ENCODE measurements around the gene LOXL3.

GRCh38 chr2:74505448-74506246 is 48.1 kb downstream of the LOXL3 start:
- TF ChIP-seq PBX3 (CRISPR knock-in tag; IDR thresholded peaks at IDR 0.05), result no peak
- TF ChIP-seq ZBTB7A (tag by site-specific recombination; IDR thresholded peaks at IDR 0.05; ENCODE audit: low read depth), result no peak
- TF ChIP-seq ZSCAN23 (tag by site-specific recombination; IDR thresholded peaks at IDR 0.05), result no peak
- TF ChIP-seq CTCF (tag by site-specific recombination; IDR thresholded peaks at IDR 0.05), result no peak
- no peak for TF ChIP-seq SP2 (tag by site-specific recombination; IDR thresholded peaks at IDR 0.05)
- no peak for TF ChIP-seq ZNF175 (tag by site-specific recombination; IDR thresholded peaks at IDR 0.05)
- no peak for TF ChIP-seq ZNF121 (tag by site-specific recombination; IDR thresholded peaks at IDR 0.05)
- no peak for TF ChIP-seq ZNF362 (tag by site-specific recombination; IDR thresholded peaks at IDR 0.05)
